RPMI8226 (cell line): ENCODE results near the gene MECP2.
"Not testable (repeated sequence)": the region's sequence is repeated elsewhere in the genome, so short reads cannot be mapped to it uniquely, and the experiment has no call there.

Source experiments
- DNase-seq: peaks from one replicate; pipeline ENCODE4 v3.0.0-alpha.2; 2015

MECP2 gene

GRCh38 chrX:154097589-154098541 lies at the start of gene MECP2:
MECP2 (minus strand) TSS chrX:154097717.
- DNase-seq: peak; percentile 95

DNA sequence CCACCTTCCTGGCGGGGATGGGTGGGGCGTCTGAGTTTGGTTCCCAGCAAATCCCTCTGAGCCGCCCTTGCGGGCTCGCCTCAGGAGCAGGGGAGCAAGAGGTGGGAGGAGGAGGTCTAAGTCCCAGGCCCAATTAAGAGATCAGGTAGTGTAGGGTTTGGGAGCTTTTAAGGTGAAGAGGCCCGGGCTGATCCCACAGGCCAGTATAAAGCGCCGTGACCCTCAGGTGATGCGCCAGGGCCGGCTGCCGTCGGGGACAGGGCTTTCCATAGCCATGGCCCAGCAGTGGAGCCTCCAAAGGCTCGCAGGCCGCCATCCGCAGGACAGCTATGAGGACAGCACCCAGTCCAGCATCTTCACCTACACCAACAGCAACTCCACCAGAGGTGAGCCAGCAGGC lies 46.5 kb upstream of the MECP2 start, which contains the start of gene OPN1LW:
Gene OPN1LW, plus strand, starts transcription at position 234 of the 400 bp plus-strand sequence. Its CDS starts 41 bp downstream, at position 275.
- DNase-seq: not testable (repeated sequence)

DNA sequence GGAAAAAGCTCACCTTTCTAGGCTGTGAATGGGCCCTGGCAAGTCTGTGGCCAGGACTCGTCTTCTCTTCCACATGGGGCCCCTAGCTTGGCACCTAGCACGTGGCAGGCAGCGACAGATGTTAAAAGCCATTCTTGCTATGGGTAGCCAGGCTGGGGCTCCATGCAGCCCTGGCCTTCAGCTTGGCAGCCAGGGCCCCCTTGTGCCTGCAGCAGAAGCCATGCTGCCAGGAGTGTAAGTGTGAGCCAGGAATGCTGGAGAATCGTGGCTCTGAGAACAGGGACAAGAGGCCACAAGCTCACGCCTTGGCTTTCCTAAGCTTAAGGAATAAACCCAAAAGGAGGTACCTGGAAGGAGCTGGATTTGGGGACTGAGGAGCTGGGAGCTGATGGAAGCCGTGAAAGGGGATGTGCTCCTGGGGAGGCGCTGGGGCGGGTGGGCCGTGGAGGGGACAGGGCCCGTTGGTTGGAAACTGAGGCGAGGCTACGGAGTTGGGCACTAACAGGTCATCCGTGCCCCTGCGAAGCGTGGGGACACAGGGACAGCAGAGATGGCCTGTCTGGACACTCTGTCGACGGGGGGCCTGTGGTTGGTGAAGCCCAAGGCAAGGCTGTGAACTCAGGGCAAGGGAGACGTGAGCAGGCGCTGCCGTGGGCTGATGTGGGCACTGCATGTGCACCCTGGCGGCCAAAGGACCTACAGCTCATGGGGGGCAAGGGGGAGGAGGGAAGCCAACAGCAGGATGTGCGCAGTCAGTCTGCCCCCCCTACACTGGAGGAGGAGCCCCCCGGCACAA lies 45.6 kb upstream of the MECP2 start:
- no peak for DNase-seq

GRCh38 chrX:154142386-154142785 lies 44.9 kb upstream of the MECP2 start:
- DNase-seq: no peak

GRCh38 chrX:154140742-154141141 lies 43.2 kb upstream of the MECP2 start:
- DNase-seq: no peak

GRCh38 chrX:154140206-154140605 lies 42.7 kb upstream of the MECP2 start:
- no peak for DNase-seq

- no peak for DNase-seq
Measured at GRCh38 chrX:154138857-154139256, 41.3 kb upstream of the MECP2 start.

DNA sequence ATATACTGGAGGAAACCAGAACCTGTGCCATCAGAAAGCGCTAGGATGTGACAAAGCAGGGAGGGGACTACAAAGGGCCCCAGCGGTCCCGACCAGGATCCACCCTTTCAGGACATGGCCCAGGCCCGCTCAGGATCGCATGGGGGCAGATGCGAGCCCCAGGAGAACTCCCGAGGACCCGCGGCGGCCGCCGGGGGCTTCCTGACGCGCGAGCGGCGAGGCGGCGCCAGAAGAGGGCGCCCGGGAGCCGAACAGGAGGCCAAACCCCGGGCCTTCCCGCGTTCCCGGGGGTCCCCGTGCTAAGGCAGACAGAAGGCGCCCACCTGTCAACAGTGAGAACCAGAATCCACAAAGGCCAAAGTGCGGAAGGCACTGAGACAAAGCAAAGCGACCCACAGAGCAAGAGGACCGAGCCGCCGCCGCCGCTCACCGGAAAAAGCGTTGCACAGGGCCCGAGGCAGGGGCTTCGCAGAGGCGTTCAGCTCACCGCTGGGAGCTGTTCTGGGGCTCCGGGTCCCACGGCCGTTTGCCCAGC lies 39.2 kb upstream of the MECP2 start:
- DNase-seq: peak; percentile 69

DNA sequence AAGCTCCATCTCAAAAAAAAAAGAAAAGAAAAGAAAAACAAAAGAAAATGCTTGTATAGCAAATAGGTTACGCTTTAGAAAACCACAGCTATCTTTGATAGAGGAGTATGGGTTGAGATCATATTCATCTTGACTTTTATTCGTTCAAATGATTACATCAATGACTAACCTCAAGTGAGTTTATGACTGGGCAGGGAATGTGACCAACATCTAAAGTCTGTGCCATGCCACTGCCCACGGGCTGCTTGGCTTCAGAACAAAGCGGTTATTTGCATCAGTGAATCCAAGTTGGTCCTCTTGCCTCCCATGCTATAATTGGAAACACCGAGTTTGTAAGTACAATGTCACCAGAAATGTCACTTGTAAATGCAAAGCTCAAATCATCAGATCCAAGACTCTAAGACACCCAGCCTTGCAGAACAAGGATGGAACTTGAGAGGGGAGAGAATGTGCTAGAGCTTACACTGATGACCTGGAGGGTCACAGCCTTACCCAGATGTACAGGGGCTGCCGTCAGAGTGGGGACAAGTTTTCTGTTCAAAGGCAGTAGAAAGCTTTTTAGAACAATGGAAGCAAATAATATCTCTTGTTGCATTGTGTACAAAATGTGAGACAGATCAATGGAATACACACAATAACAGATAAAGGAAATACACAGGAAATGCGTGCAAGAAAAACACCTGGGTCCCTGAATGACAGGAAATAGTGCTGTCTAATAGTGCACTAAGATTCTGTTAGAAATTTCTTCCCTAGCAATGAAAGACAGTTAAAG lies 38.1 kb upstream of the MECP2 start:
- DNase-seq: no peak

DNA sequence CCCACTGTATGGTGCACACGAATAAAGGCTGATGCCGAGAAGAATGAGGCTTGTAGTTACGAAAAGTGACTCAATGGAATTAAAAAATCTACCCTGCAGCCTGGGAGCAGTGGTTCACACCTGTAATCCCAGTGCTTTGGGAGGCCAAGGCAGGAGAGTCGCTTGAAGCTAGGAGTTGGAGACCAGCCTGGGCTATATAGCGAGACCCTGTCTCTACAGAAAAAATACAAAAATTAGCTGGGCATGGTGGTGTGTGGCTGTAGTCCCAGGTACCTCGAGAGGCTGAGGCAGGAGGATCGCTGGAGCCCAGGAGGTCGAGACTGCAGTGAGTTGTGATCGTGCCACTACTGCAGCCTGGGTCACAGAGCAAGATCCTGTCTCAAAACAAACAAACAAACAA lies 34.8 kb upstream of the MECP2 start:
- DNase-seq: no peak

- DNase-seq: no peak
Measured at GRCh38 chrX:154131955-154132354, 34.4 kb upstream of the MECP2 start.

DNA sequence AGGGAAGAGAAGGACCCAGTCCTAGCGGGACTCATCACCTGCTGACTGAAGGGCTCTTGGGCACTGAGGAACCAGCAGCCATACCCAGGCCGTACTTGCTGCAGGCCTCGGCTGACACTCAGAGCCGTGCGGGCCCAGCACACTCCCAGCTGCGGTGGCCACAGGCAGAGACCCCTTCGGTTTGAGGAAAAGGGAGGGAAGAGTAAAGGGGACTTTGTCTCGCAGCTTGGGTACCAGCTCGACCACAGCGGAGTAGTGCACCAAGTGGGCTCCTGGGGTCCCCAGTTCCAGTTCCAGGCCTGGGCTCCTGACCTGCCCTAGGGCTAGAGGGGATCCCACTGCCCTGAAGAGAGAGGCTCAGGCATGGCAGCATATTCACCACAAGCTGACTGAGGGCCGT lies 28.6 kb upstream of the MECP2 start:
- DNase-seq: no peak

GRCh38 chrX:154125391-154126040 lies 28.0 kb upstream of the MECP2 start:
- no peak for DNase-seq

GRCh38 chrX:154123241-154124219 lies 26.0 kb upstream of the MECP2 start:
- DNase-seq: no peak

- DNase-seq: no peak
Measured at GRCh38 chrX:154121961-154122360, 24.4 kb upstream of the MECP2 start.

GRCh38 chrX:154121207-154121606 lies 23.7 kb upstream of the MECP2 start:
- no peak for DNase-seq

DNA sequence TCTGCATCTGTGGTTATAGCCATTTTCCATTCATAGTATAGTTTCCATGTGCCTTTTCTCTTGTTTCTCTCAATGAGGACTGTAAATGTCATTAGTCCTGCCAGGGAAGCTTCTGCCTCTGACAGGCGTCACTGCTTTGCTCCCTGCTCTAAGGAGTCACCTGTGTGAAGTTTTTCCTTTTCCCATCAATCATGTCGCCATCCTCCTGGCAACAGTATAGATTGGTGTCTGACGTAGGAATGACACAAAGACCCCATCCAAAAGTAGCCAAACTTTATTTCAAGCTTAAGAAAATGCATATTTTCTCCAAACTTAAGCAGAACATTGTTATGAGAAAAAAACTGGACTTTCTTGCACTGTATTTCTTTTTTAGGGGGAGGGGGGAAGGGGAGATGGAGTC lies 23.1 kb upstream of the MECP2 start:
- DNase-seq: no peak

DNA sequence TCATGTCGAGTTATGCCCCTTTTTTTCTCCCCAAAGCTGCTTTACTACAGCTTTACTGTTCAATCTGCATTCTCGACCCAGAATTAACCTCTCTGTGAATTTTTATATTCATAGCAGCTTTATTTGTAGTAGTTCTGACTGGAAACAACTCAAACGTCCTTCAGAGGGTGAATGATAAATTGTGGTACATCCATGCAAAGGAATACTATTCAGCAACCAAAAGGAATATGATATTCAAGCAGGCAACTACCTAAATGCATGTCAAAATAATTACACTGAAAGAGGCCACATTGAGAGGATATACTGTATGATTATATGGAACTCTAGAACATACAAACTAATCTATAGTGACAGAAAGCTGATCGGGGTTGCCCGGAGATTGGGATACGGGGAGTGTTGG lies 20.0 kb upstream of the MECP2 start:
- DNase-seq: no peak

GRCh38 chrX:154116426-154117211 lies 19.1 kb upstream of the MECP2 start:
- no peak for DNase-seq

DNA sequence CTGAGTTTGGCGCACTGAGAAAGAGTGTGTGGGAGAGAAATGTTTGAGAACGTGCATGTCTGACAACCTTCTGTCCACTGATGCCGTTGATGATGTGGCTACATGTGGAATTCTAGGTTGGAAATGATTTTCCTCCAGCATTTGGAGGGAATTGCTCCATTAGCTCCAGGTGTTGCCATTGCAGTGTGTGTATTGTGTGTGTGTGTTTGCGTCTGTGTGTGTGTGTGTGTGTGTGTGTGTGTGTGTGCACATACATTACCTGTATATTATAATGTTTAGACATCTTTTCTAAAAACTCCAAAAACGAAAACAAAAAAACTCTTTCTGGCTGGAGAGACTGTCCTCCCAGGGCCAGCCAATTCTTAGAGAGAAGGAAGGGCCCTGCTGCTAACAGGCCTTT lies 18.2 kb upstream of the MECP2 start:
- DNase-seq: no peak
